HEK293T (cell line): ENCODE measurements around the gene CARD11.

Experiments used
- CTCF ChIA-PET: fragments of 350-600 bp; formaldehyde crosslinking; extraction: SDS; loops from one replicate; lab custom pipeline; 2021; ENCODE audit warnings: antibody characterized with exemption, inconsistent platforms; lab: Yijun Ruan, JAX
- POLR2A ChIA-PET: fragments of 350-600 bp; formaldehyde crosslinking; extraction: SDS; loops from one replicate; lab custom pipeline; 2020; ENCODE audit warnings: antibody characterized with exemption, inconsistent platforms; lab: Yijun Ruan, JAX
- DNase-seq: peaks from one replicate; pipeline ENCODE4 v3.0.0; 2012; ENCODE audit warnings: mixed read lengths; ENCODE audit errors: extremely low spot score
- ARNT ChIP-seq: fragments of 450-650 bp; IDR thresholded peaks from 2 replicates; pipeline ENCODE4 v1.6.1; 2017; ENCODE audit warnings: mild to moderate bottlenecking
- BHLHE40 ChIP-seq: fragments of 450-650 bp; IDR thresholded peaks from 2 replicates; pipeline ENCODE4 v1.6.1; 2016; ENCODE audit warnings: mild to moderate bottlenecking, moderate library complexity, borderline replicate concordance
- CTBP1 ChIP-seq: fragments of 450-650 bp; IDR thresholded peaks from 2 replicates; pipeline ENCODE4 v1.6.1; 2016; ENCODE audit warnings: borderline replicate concordance
- ELF4 ChIP-seq: fragments of 450-650 bp; IDR thresholded peaks from 2 replicates; pipeline ENCODE4 v1.6.1; 2017; ENCODE audit warnings: antibody characterized with exemption
- FOXA1 ChIP-seq: fragments of 450-650 bp; IDR thresholded peaks from 2 replicates; pipeline ENCODE4 v1.6.1; 2016; ENCODE audit warnings: mild to moderate bottlenecking
- FOXK2 ChIP-seq: fragments of 450-650 bp; IDR thresholded peaks from 2 replicates; pipeline ENCODE4 v1.6.1; 2016; ENCODE audit warnings: mild to moderate bottlenecking
- FOXM1 ChIP-seq: fragments of 450-650 bp; IDR thresholded peaks from 2 replicates; pipeline ENCODE4 v1.6.1; 2017; ENCODE audit warnings: mild to moderate bottlenecking, borderline replicate concordance
- HDGF ChIP-seq: fragments of 450-650 bp; IDR thresholded peaks from 2 replicates; pipeline ENCODE4 v1.6.1; 2017; ENCODE audit warnings: antibody characterized with exemption, borderline replicate concordance
- L3MBTL2 ChIP-seq: fragments of 450-650 bp; conservative IDR thresholded peaks from 2 replicates; pipeline ENCODE4 v1.6.1; 2016; ENCODE audit warnings: mild to moderate bottlenecking
- LEF1 ChIP-seq: fragments of 450-650 bp; IDR thresholded peaks from 2 replicates; pipeline ENCODE4 v1.6.1; 2017; ENCODE audit warnings: mild to moderate bottlenecking, borderline replicate concordance
- NFRKB ChIP-seq: fragments of 450-650 bp; IDR thresholded peaks from 2 replicates; pipeline ENCODE4 v1.6.1; 2016; ENCODE audit warnings: mild to moderate bottlenecking, moderate library complexity
- PKNOX1 ChIP-seq: fragments of 450-650 bp; IDR thresholded peaks from 2 replicates; pipeline ENCODE4 v1.6.1; 2016
- SP1 ChIP-seq: fragments of 450-650 bp; IDR thresholded peaks from 2 replicates; pipeline ENCODE4 v1.6.1; 2017
- SUZ12 ChIP-seq: fragments of 450-650 bp; IDR thresholded peaks from 2 replicates; pipeline ENCODE4 v1.6.1; 2016; ENCODE audit warnings: mild to moderate bottlenecking
- TARDBP ChIP-seq: fragments of 450-650 bp; IDR thresholded peaks from 2 replicates; pipeline ENCODE4 v1.6.1; 2016
- ZNF384 ChIP-seq: fragments of 450-650 bp; IDR thresholded peaks from 2 replicates; pipeline ENCODE4 v1.6.1; 2016

Gene CARD11

GRCh38 chr7:3020416-3020815 is 23.3 kb downstream of the CARD11 start:
- no peak for DNase-seq
- TF ChIP-seq ZNF384: no peak
- TF ChIP-seq TARDBP: no peak
- CTCF ChIA-PET: no interaction called here
- POLR2A ChIA-PET: no interaction called here

- no peak for DNase-seq
- POLR2A ChIA-PET: no interaction called here
- TF ChIP-seq CTBP1 (no peak), ZNF384 (no peak), PKNOX1 (no peak), ARNT (no peak), L3MBTL2 (no peak), NFRKB (no peak)
- CTCF ChIA-PET: no interaction called here
These were observed 23.9 kb downstream of the CARD11 start for GRCh38 chr7:3019801-3020200.

GRCh38 chr7:3013975-3014792 is 29.5 kb downstream of the CARD11 start:
- POLR2A ChIA-PET: no interaction called here
- CTCF ChIA-PET: no interaction called here
- no peak for DNase-seq
- TF ChIP-seq ZNF384 (no peak), PKNOX1 (no peak), LEF1 (no peak), HDGF (no peak), TARDBP (no peak), FOXK2 (no peak), NFRKB (no peak), SUZ12 (no peak), L3MBTL2 (no peak), CTBP1 (no peak), ELF4 (no peak), SP1 (no peak), FOXM1 (no peak), ARNT (no peak), FOXA1 (no peak), BHLHE40 (no peak)

GRCh38 chr7:3011211-3011852 is 32.3 kb downstream of the CARD11 start:
- TF ChIP-seq FOXA1 (no peak), TARDBP (no peak), LEF1 (no peak), ZNF384 (no peak), NFRKB (no peak), HDGF (no peak), CTBP1 (no peak), BHLHE40 (no peak), PKNOX1 (no peak), SP1 (no peak), FOXK2 (no peak), ELF4 (no peak), SUZ12 (no peak), FOXM1 (no peak), L3MBTL2 (no peak), ARNT (no peak)
- POLR2A ChIA-PET: no interaction called here
- CTCF ChIA-PET: no interaction called here
- no peak for DNase-seq

GRCh38 chr7:3010161-3010560 is 33.5 kb downstream of the CARD11 start:
- no peak for DNase-seq
- ChIA-PET POLR2A (interaction anchor here (0.6 kb wide), 1 partner anchor 105 kb away, joined by 3 read pairs; no protein-coding TSS in a partner anchor), CTCF (interaction anchor here (0.6 kb wide), 1 partner anchor 98 kb away, joined by 3 read pairs; no protein-coding TSS in a partner anchor)
- TF ChIP-seq ZNF384: no peak
- TF ChIP-seq HDGF: no peak
- no peak for TF ChIP-seq L3MBTL2

GRCh38 chr7:3009086-3009485 is 34.6 kb downstream of the CARD11 start:
- DNase-seq: no peak
- TF ChIP-seq CTBP1 (no peak), ELF4 (no peak), PKNOX1 (no peak), SP1 (no peak), ARNT (no peak), SUZ12 (no peak), L3MBTL2 (no peak), FOXM1 (no peak), FOXA1 (no peak), BHLHE40 (no peak), FOXK2 (no peak), TARDBP (no peak), LEF1 (no peak), NFRKB (no peak), HDGF (no peak), ZNF384 (no peak)
- CTCF ChIA-PET: no interaction called here
- POLR2A ChIA-PET: no interaction called here
